HG03103 (cell line): ENCODE data around the gene RASGRP1.

Source experiments
- ATAC-seq: cut with Tn5 transposase; IDR thresholded peaks from one replicate; pipeline ENCODE4 v1.9.1; 2021; ENCODE audit warnings: low read depth; ENCODE audit not compliant: unreplicated experiment

RASGRP1 gene

DNA sequence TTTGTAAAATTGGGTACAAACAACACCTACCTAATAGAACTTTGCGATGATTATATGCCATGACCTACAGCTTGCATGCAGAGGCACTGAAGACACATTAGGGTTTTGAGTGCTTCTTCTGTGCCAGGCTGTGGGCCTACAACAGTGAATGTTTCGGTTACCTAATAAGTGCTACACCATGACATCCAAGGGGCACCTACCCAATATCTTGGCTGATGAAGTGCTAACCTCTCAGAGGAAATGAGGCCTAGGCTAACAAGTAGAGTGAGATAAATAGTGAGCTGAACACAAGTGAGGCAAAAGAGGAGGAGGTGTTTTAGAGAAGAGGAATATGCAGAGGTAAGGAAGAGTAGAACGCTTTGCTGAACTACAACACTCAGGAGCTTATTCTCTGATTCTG lies 12.2 kb upstream of the RASGRP1 start:
- no peak for ATAC-seq

DNA sequence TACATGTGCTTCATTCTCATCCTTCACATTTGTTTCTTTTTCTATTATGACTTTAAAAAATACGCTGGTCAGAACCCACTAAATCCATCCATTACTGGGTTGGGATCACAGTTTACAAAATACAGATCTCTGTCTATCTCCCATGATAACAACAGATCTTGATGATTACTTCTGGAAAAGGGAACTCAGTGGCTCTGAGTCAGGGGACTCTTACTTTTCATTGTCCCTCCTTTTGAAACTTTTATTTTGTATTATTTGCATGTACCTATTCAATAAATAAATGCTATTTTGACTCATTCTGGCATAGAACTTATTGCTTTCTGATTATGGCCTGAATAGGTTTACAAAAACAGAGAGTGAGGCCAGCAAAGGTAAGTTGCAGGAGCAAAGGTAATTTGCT lies 11.6 kb upstream of the RASGRP1 start:
- ATAC-seq: no peak

DNA sequence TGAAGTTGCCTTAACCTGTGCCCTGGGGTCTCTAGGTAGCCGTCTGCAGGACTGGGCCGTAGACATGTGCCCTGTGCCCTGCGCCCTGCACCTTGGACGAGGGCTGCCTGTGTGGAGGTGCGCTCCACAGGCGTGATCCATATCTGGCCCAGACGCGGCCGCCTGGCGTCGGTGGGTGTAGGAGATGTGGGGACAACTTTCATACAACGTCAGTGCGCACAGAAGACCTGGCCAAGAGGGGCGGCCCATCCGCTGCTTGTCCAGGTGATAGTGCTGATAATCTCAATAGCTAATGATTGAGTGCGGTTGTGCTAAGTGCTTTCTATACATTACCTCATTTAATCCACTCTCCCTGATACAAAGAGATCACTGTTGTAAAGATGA lies 665 bp upstream of the RASGRP1 start:
- no peak for ATAC-seq

DNA sequence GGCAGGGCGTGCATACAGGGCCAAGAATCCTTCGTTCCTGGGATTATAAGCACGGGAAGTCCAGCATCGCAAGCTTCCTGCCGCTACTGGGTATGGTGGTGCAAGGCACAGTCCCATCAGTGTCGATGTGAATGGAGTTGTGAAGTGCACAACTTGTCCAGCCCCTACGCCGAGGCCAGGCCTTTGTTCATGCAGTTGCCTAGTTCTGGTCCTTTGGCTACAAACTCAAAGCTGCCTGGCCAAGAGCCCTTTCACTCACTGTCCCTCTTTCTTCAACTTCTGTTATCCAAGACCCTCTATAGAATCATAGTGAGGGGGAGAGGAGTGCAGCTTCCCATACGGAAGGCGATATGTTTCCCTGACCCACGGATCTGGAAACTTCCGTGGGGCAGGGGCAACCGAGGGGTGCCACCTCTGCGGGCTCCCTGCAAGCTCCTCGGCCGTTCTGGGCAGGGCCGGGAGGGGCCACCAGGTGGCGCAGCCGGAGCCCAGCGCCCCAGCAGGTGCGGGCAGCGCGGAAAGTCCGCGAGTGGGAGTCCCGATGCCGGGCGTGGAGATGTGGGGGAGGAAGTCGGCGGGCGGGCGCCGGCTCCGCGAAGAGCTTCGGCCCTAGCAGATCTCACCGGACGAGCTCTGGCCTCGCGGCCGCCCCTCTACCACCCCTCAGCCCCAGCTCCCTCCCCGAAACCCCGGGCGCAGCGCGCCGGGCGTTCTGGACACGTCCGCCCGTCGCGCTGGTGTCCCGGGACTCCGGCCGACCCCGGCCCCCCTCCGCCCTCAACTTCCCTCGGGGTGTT lies 693 bp downstream of the RASGRP1 start:
- ATAC-seq: peak; percentile 52

DNA sequence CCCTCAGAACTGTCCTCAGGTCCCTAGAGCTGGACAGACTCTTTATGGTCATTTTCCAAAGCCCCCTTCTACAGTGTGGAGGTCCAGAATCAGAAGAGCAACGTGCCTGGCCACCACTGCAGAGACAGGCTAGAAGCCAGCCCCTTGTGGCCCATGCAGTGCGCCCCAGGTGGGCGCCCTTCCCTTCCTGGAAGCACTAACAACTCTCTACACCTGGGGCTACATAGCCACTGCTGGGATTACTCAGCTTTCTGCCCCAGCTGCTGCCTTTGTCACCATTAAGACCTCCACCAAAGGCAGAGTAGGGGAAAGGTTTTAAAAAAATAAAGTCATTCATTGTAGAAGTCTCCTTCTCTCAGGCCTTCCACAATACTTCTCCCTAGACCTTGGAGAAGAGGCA lies 2.3 kb downstream of the RASGRP1 start:
- no peak for ATAC-seq

DNA sequence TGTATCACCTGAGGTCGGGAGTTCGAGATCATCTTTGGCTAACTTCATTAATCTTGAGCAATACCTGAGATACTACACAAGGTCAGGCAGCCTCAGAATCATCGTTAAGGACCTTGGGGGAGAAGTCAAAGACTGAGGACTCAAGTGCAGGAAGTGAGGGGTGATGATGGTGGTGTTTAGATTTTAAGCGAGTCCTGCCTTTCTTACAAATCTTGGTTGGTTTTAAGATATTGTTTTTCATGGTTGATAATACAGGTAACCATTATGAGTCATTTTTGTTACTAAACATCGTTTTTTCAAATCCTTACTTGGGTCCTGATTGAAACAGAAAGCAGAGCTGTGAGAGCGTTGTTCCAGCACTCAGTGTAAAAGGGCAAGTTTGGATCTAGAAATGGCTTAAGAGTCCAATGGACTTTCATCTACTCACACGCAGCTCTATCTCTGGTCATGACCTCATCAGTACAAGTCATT lies 4.1 kb downstream of the RASGRP1 start:
- ATAC-seq: no peak

DNA sequence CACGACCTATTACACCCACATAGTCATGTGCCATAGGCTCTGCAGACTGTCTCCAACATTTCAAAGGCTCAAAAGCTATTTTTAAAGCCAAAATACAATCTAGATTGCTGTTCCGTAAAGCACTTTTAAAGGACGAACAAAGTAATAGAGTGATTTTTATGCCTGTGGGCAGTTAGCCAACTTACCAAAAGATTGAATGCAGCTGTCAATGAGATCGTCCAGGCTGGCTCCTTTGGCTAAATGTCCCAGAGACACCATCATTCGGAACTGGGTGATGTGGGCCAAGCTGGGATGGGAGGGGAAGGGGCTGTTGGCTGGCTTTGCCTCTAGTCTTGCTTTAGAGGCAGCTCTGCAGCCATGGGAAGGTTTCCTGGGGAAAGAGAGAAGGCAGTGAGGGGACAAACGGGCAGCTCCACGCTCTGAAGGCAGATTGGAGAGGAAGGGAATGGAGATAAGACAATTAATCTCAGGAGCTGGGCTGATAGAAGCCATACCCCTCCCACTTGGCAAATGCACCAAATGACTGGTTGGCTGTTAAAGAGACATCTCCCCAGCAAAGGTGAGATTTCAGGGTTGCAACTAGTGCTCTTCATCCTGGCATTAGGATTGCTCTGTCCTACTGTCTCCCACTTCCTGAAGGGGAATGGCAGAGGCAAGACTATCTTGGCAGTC lies 4.8 kb downstream of the RASGRP1 start:
- ATAC-seq: no peak

DNA sequence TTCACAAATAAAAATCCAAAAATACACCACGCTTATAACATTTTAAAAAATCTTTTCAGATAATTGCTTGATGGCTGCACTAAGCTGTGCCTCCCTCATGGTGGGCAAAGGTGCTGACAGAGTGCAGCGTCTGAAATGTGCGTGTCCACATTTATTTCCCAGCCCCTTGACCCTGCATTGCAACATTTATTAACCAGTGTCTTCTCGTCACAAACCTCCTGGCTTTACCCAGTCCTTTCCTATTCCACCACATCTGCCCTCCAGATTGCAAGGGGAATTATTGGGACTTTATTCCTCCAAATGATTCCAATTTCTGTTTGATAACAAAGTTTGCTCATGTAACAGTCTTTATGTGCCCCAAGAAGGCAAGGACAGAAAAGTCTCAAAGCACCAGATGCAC lies 5.5 kb downstream of the RASGRP1 start:
- ATAC-seq: no peak

DNA sequence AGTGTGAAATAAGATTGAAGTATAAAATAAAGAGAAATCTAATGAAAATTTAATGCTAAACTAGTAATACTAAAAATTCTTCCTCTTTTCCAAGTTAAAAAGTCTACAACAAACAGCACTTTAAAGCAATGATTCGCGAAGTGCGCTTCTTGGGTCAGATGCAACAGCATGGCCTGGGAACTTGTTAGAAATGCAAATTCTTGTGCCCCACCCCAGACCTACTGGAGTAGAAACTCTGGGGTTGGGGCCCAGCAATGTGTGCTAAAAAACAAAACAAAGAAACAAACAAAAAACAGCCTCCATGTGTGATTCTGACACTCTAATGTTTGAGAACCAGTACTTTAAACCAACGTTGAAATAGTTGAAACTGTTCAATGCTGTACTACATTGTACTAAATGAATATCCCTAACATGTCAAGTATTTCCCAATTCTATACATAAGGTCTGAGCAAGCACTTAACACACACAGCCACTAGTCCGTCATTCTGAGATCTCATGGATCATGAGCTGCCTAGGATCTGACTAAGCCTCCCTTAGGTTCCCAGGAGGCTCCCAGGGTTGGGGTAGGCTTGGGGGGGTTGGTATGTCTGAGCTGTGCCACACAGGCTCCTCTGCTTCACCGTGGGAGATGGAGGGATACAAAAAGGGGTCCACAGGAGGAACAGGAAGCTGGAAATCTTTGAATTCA lies 6.1 kb downstream of the RASGRP1 start:
- no peak for ATAC-seq

DNA sequence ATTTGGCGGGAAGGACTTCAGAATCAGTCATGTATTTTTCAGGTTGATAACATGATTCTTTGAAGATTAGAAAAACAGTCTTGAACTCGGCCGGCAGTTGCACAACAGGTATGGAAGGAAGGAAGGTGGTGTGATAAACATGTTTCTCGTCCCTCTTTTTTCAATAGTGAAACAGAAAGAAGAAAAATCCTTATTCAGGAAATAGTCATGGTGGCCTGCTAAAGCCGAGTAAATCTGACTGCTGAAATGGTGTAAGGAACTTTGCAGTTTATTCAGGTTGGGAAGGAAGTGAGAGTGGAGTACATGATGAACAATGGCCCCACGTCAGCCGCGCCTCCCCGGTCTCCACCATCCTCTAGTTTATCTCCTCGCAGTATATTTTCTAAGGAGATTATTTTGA lies 6.7 kb downstream of the RASGRP1 start:
- ATAC-seq: no peak

DNA sequence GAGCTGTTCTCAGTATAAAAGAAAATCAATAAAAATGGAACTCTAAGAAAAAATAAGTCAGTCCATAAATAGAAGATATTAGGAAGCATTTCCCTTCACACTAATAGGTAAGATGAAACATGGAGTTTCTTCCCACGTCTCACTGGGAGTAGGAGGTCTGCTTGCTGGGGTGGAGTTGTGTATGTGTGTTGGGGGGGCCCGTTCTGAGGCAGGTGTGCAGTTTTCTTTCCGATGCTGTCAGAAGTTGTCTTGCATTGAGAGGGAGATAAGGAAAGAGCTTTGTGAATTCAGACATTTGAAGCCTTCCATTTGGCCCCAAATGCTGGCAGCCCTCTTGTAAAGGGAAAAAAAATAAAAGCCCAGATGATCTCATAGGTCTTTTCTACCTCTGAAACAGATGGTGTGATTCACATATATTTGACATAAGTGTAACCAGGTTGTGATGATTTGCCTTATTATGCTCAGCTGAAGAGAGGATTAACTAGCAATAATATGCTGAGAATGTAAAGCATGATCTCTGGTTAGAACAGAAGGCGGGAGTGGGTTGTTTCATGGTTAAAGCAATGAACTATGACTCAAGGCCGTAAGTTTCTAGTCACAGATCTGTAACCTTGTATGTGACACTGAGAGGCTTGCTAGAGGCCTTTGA lies 8.8 kb downstream of the RASGRP1 start:
- ATAC-seq: no peak

DNA sequence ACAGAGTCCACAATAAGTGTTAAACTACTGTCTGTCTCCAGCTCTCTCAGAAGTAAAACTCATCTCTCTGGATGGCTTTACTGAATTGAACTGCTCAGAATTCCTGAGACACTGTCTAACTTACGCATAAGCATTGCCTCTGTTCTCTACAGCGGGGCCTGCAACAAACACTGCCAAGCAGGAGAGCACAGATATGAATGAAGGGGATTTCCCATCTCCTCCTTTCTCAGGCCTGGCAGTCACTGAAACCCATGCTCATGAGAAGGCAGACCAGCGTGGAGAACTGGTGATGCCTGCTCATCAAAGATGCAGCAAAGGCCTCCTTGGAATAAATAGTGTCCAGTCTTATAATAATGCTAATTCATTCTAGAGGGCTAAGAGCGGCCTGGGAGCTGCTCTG lies 10.3 kb downstream of the RASGRP1 start:
- peak; percentile 43 for ATAC-seq

DNA sequence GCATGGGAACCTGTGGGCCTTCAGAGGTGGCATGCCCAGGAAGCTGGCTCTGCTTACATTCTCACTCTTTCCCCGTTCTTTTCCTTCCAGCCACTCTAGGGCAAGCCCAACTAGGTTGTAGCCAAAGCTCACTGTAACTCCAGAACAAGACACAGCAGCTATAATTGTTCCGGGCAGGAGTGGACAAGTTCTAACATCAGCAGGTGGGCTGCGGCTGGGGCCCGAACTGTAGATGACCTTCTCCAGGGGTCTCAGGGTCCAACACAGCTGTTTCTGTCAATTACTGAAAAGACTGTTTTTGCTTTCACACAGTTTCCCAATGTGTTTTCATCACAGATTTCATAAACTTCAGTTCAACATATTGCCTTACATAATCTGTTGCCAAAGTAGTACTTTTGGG lies 11.5 kb downstream of the RASGRP1 start:
- ATAC-seq: no peak

DNA sequence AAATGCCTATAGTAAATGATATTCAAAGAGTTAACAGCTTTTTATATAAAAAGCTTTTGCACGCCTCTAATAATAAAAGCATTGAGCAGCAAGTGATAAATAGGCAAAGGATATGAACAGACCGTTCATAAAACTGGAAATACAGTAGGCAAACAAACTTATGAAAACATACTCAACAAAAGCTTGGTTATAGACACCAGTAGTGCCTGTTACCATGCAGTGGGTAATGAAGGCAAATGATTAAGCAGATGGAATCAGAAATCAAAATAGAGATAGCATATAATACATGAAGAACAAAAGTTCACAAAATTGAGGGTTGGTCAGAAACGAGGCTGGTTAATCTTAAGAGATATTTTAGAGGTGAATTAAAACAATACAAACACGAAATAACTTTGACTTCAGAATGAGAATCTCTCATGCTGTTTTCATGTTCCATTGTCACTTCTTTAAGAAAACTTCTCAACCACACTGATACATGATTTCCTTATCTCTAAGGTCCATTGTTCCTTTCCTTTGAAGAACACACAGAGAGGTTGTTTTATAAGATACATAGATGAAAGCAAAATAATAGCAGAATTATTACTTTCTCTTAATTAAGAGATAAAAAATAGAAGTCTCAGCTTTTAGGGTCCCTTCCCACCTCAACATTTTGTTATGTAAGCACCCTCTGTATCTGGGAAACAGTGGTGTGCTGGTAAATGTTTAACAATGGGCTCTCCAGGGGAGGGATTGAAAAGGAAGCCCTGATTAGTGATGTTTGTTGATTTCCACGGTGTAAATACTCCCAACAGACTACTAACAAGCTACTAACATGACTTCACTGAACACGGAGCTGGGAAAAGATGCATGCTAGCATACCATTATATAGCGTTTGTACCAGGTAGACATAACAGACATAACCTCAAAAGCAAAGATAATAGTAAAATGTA lies 12.6 kb downstream of the RASGRP1 start:
- no peak for ATAC-seq

DNA sequence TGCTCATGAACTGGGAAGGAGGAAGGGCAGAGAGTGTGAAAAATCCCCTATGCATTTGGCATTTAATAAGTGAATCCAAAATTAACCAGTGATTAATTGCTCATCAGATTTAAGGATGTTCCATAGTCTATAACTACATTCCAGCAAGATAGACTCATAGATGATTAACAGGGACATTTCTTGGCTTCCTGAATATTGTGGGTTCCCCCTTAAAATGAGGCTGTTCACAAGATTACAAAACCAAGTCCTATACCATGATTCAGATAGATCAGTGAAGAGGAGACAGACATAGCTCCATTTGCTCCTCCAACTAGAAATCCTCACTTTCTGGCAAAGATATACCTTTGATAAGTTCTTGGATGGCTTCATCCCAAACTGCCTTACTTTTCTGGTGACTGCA lies 15.4 kb downstream of the RASGRP1 start:
- no peak for ATAC-seq

DNA sequence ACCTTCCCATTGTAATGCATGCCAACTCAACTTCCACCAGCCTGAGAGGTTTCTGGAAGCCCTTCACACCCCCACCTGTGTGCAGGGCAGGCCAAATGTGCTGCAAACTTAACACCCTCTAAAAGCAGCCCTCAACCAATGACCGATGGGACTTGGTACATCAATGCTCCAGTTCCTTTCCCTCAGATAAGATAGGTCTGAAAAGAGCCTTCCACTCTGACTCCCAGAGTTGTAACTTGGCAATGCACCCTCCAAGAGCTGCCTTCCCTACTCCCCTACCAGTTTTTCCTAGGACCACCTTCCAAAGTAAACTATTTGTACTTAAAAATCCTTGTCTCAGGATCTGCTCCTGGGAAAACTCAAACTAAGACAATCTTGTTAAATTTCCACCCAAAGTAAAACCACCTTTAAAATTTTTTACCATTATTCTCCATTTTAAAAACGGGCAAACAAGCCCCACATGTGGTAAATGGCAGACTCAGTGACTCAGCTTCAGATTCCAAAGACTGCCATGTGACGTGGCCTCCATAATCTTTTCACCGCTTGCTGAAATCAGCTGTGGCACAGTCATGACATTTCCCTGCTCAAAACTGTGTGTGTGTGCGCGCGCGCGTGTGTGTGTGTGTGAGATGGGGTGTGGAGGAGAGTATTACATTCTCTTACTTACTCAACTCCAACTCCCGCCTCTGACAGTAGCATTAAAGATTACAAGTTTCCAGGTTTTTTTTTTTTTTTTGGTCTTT lies 17.2 kb downstream of the RASGRP1 start:
- no peak for ATAC-seq

DNA sequence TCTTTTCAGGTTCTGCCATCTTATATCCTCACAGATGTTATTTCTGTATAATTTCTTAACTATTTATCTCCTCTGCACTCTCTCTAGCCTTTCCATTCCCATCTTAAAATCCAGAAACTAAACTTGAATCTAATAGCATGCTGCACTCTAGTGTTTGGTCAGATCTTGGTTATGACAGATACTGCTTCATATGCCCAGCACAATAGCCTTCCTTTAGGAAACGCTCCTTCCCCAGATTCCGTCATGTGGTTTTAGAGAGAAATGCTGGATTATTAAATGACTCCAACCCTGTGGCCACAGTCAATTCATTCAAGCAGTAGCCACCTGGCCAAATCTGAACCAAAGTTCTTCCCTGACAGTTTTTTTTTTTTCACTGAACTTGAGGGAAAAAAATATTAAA lies 19.4 kb downstream of the RASGRP1 start:
- ATAC-seq: no peak

DNA sequence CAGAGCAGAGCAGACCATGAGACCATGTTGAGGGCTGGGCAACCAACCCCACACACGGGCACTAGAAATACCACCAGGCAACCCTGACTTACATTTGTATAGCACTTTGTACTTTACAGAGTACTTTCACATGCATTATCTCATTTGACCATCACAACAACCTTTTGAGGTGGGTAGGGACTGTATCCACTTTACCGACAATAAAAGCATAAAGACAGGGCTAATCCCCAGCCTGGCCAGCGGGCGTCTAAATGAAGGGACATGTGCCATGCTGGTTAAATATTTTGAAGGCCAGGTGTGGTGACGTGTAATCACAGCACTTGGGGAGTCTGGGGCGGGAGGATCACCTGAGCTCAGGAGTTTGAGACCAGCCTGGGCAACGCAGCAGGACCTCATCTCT lies 23.6 kb downstream of the RASGRP1 start:
- no peak for ATAC-seq

DNA sequence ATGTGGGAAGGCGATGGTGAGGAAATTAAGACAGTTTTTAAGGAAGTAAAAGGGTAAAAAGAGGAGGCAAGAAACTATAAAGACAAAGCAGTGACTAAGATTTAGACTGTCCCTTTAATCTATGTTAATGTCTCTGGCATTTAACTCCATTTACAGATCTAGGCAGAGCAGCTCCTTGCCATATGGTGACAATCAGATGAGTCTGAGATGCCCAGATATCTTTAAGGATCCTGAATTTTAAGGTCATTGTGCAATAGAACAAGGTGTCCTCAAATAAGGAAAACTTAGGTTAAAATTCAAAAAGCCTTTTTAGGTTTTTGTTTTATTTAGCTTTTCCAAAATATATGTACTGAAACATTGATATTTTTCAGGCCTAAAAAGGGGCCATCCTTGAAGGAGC lies 24.1 kb downstream of the RASGRP1 start:
- no peak for ATAC-seq

DNA sequence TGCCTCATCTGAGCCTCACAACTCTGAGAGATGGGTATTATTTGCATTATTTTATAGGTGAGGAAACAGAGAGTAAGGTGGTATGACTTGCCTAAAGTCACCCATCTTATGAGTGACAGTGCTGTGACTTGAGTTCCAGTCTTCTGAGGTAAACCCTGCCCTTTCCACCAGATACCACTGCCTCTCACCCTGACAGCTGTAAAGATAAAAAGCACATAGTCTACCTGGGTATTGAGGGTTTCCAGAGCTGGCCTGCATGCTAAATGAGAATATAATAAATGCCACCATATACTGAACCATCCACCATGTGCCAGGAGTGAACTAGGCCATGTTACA lies 25.6 kb downstream of the RASGRP1 start:
- no peak for ATAC-seq
